Nephron progenitor cell (in vitro differentiated cells): ENCODE measurements around the gene TBX3.

Source experiments
- DNase-seq: peaks from one replicate; pipeline ENCODE4 v3.0.0; 2021
- H3K27ac Mint-ChIP-seq: 2 replicates; pipeline ENCODE4 v1.8.0; 2021; ENCODE audit warnings: mild to moderate bottlenecking, moderate library complexity, mixed read lengths
- H3K27me3 Mint-ChIP-seq: 2 replicates; pipeline ENCODE4 v1.8.0; 2021; ENCODE audit warnings: mild to moderate bottlenecking, low read depth, mixed read lengths; ENCODE audit not compliant: poor library complexity
- H3K36me3 Mint-ChIP-seq: 2 replicates; pipeline ENCODE4 v1.8.0; 2021; ENCODE audit warnings: low read depth, mixed read lengths
- H3K4me1 Mint-ChIP-seq: 2 replicates; pipeline ENCODE4 v1.8.0; 2021; ENCODE audit warnings: mixed read lengths
- H3K4me3 Mint-ChIP-seq: 2 replicates; pipeline ENCODE4 v1.8.0; 2021; ENCODE audit warnings: mild to moderate bottlenecking, moderate library complexity, mixed read lengths
- H3K9me3 Mint-ChIP-seq: 2 replicates; pipeline ENCODE4 v1.8.0; 2021; ENCODE audit warnings: mild to moderate bottlenecking, moderate library complexity, mixed read lengths
- CTCF ChIP-seq: fragments of 200-600 bp; sonication (generic); IDR thresholded peaks from 2 replicates; pipeline ENCODE4 v1.5.0; 2021; ENCODE audit warnings: antibody characterized with exemption

Gene TBX3

GRCh38 chr12:114693532-114693931 lies 9.6 kb upstream of the TBX3 start:
- H3K27me3 Mint-ChIP-seq, result peaks cover 100% of the 10 kb centered on the region
- DNase-seq, result no peak
- no peak overlapping the region for H3K27ac Mint-ChIP-seq
- no peak for TF ChIP-seq CTCF
- no peaks in the 10 kb centered on the region for H3K36me3 Mint-ChIP-seq
- peak overlapping the region; percentile 82 for H3K4me3 Mint-ChIP-seq
- H3K4me1 Mint-ChIP-seq, result peaks cover 76% of the 10 kb centered on the region
- H3K9me3 Mint-ChIP-seq, result no peaks in the 10 kb centered on the region

GRCh38 chr12:114693059-114693531 lies 9.1 kb upstream of the TBX3 start:
- Mint-ChIP-seq H3K9me3 (no peaks in the 10 kb centered on the region), H3K27me3 (peaks cover 100% of the 10 kb centered on the region), H3K36me3 (no peaks in the 10 kb centered on the region), H3K4me1 (peaks cover 81% of the 10 kb centered on the region), H3K27ac (no peak overlapping the region), H3K4me3 (peak overlapping the region; percentile 82)
- TF ChIP-seq CTCF, result no peak
- no peak for DNase-seq

GRCh38 chr12:114692186-114693058 lies 8.4 kb upstream of the TBX3 start:
- DNase-seq, result no peak
- Mint-ChIP-seq H3K27me3 (peaks cover 98% of the 10 kb centered on the region), H3K4me1 (peaks cover 80% of the 10 kb centered on the region), H3K27ac (no peak overlapping the region), H3K4me3 (peak overlapping the region; percentile 82), H3K36me3 (no peaks in the 10 kb centered on the region), H3K9me3 (no peaks in the 10 kb centered on the region)
- no peak for TF ChIP-seq CTCF

- peaks cover 82% of the 10 kb centered on the region for H3K4me1 Mint-ChIP-seq
- DNase-seq, result no peak
- no peak for TF ChIP-seq CTCF
- no peak overlapping the region for H3K27ac Mint-ChIP-seq
- peak overlapping the region; percentile 76 for H3K4me3 Mint-ChIP-seq
- H3K36me3 Mint-ChIP-seq, result no peaks in the 10 kb centered on the region
- peaks cover 98% of the 10 kb centered on the region for H3K27me3 Mint-ChIP-seq
- no peaks in the 10 kb centered on the region for H3K9me3 Mint-ChIP-seq
Observed at GRCh38 chr12:114691763-114692185, 7.8 kb upstream of the TBX3 start.

- Mint-ChIP-seq H3K4me1 (peaks cover 88% of the 10 kb centered on the region), H3K9me3 (no peaks in the 10 kb centered on the region), H3K4me3 (peak overlapping the region; percentile 76), H3K27ac (no peak overlapping the region), H3K36me3 (no peaks in the 10 kb centered on the region), H3K27me3 (peaks cover 98% of the 10 kb centered on the region)
- no peak for DNase-seq
- no peak for TF ChIP-seq CTCF
Observed at GRCh38 chr12:114691196-114691595, 7.2 kb upstream of the TBX3 start.
